ENCODE data around the gene CNR2. TPM values are rescaled to one million over a fixed set of nuclear protein-coding genes. Genes with fewer than 3 reads are reported as not detected.

The CNR2 gene
- total RNA-seq, 1 experiment from 2014 or later = not detected

GRCh38 chr1:23823767-23824166 is 89.4 kb downstream of the CNR2 start:
- Histone ChIP-seq H3K4me1 (ENCODE audit: insufficient read depth, low read length, poor library complexity, severe bottlenecking) (peaks cover 12% of the 10 kb centered on the region), H3K4me3 (ENCODE audit: low read depth, low read length, poor library complexity, severe bottlenecking) (peak overlapping the region; percentile 82), H3K9me3 (ENCODE audit: low read depth, low read length, poor library complexity, severe bottlenecking) (no peaks in the 10 kb centered on the region), H3K36me3 (ENCODE audit: insufficient read depth, low read length, poor library complexity, severe bottlenecking) (no peaks in the 10 kb centered on the region), H3K27me3 (replicated peaks; ENCODE audit: insufficient read depth, low read depth, low read length, poor library complexity) (no peaks in the 10 kb centered on the region), H3K27ac (ENCODE audit: low read depth, low read length, poor library complexity, severe bottlenecking) (no peak overlapping the region)
- intact Hi-C loops (cut with micrococcal nuclease; ENCODE audit: unreplicated experiment) = no loop called here
- ChIA-PET POLR2A (ENCODE audit: low non-redundant PET) (no interaction called here), CTCF (no interaction called here)
- no TSS peak for BruUV-seq (replicated peaks)
- no peak for DNase-seq (ENCODE audit: low spot score)
- TF ChIP-seq CTCF (conservative IDR thresholded peaks at IDR 0.05; ENCODE audit: low read depth, low read length) (no peak), EZH2 (IDR thresholded peaks at IDR 0.05; ENCODE audit: borderline replicate concordance, low read depth, low read length, poor library complexity, severe bottlenecking) (no peak)

Small RNAs within 50 kb of the gene (microRNA-seq; reads per million reads assigned to microRNA genes)
- not detected for gene MIR378F

Other genes starting within 250 kb of the CNR2 start
- 1,180 and 1,206 TPM in 2 replicates for gene RPL11, start 221.6 kb downstream of the CNR2 start, total RNA-seq (2021)
- gene ELOA, start 169.9 kb downstream of the CNR2 start, total RNA-seq (2021) = 66.3 and 69.8 TPM in 2 replicates
- 63.8 and 78.9 TPM in 2 replicates for gene PITHD1, start 134.9 kb downstream of the CNR2 start, total RNA-seq (2021)
- 54.5 and 66.2 TPM in 2 replicates for gene LYPLA2, start 122.2 kb downstream of the CNR2 start, total RNA-seq (2021)
- gene GALE, start 112.6 kb downstream of the CNR2 start, total RNA-seq (2021) = 42.7 and 49.3 TPM in 2 replicates
- 13.9 and 17.1 TPM in 2 replicates for gene HMGCL, start 87.9 kb downstream of the CNR2 start, total RNA-seq (2021)
- gene FUCA1, start 45.1 kb downstream of the CNR2 start, total RNA-seq (2021) = 8.9 and 12.1 TPM in 2 replicates
- gene PNRC2, start 46.5 kb upstream of the CNR2 start, total RNA-seq (2021) = 76.2 and 93.2 TPM in 2 replicates
- gene SRSF10, start 67.0 kb upstream of the CNR2 start, total RNA-seq (2021) = 208 and 218 TPM in 2 replicates
- not detected in 2 replicates for gene MYOM3, start 198.8 kb upstream of the CNR2 start, total RNA-seq (2021)
- gene IL22RA1, start 229.8 kb upstream of the CNR2 start, total RNA-seq (2021) = 0.24 TPM in 2 replicates

Measured in A673 (cell line).